GM12874 (cell line): Measurements from ENCODE around the gene SERPINA5.

Experiments
- CTCF ChIP-seq: IDR thresholded peaks from 2 replicates; pipeline ENCODE4 v1.5.1; 2011; ENCODE audit warnings: low read depth, mild to moderate bottlenecking, control low read depth, low read length, moderate library complexity; ENCODE audit not compliant: insufficient read depth

Gene SERPINA5

GRCh38 chr14:94617366-94617941 is 36.2 kb downstream of the SERPINA5 start:
- no peak for TF ChIP-seq CTCF

DNA sequence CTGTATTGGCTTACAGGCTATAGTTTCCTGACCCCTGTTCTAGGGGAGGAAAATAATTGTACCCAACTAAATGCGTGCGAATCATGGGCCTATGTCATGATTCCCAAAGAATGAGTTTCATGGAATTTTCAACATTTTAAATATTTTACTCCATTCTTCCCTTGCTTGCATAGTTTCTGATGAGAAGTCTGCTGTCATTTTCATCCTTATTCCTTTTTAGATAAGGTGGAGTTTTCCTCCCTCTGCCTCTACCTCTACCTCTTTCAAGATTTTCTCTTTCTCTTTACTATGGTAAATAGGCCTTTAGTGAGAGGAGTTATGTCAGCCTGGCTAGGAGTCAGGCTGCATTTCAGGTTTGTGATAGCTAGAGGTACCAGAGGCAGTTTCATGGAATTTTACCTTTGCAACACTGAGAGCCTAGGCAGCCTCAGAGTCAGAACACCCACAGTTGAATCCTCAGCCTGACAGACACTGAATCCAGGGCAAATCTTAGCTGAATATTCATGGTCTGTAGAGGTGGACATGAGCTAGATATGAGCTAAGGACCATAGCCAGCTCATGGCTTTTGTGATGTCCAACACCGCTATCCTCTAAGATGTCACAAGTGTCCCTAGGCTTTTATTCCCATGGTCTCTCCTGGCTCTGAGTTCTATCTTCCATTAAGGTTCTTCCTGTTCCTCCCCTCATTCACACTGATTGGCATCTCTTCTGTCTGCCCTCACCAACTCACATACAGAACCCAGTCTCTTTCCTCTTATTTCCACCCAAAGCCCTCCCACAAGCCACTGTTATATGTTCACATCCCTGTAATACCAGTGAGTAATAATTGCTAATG is 37.0 kb downstream of the SERPINA5 start:
- no peak for TF ChIP-seq CTCF

DNA sequence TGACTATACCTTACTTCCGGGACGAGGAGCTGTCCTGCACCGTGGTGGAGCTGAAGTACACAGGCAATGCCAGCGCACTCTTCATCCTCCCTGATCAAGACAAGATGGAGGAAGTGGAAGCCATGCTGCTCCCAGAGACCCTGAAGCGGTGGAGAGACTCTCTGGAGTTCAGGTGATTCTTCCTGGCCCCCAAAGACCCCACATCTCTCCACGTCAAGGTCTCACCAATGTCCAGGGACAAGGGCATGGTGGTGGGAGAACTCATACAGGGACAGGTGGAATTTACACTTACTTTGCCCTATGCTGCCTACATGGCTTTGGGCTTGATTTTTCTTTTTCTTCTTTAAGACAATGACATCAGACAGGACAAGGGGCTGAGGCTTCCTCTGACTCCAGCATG is 38.1 kb downstream of the SERPINA5 start:
- TF ChIP-seq CTCF = no peak

- TF ChIP-seq CTCF = no peak
Measured at GRCh38 chr14:94620597-94620996, 39.4 kb downstream of the SERPINA5 start.

- no peak for TF ChIP-seq CTCF
Measured at GRCh38 chr14:94621358-94622134, 40.3 kb downstream of the SERPINA5 start.

DNA sequence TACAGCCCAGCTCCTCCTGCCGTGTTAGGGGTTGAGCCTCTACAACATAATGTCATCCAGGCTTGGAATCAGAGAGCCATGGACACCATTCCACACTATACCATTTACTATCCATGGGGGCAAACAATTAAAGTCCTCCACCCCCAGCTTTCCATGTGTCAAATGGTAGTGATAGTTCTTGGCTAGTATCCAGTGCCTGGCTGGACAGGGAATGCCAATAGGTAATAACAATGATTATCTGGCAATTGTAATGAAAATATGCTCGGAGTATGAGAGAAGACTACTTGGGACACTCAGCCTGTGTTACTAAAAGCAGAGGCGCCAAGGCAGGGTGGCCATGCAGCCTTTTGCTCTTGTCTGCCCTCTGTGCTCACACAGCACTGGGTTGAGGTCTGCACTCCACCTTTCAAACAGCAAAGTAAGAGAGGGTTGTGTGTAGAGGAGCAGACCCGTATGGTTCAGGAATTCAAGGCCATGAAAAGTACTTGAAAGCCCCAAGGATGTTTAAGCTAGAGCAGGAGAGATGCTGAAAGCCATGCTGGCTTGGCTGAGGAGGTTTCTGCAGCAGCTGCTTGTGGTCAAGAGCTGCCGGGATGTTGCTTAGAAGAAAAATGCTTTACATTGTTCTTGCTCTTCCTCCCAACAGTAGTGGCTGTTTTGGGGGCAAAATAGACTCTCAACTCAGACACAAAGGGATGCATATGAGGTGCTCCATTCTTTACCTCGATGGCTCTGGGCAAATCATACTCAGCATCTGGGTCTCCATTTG is 41.6 kb downstream of the SERPINA5 start:
- no peak for TF ChIP-seq CTCF

GRCh38 chr14:94623422-94623809 is 42.2 kb downstream of the SERPINA5 start:
- TF ChIP-seq CTCF = no peak
